ENCODE measurements around the gene MYCL. TPM values are rescaled to one million over a fixed set of nuclear protein-coding genes. Genes with fewer than 3 reads are reported as not detected.

Gene MYCL
- total RNA-seq, 2 donors from 2014 or later = 0.42 to 3.9 TPM

- H3K4me1 ChIP-seq (ENCODE audit: control insufficient read depth in 1 of 2, low read depth in 2 of 2) = no peaks in the 10 kb centered on the region
- H3K9me3 ChIP-seq = no peaks in the 10 kb centered on the region
- H3K27me3 ChIP-seq (replicated peaks; ENCODE audit: insufficient read depth) = no peaks in the 10 kb centered on the region
- TF ChIP-seq, protein P1, sequence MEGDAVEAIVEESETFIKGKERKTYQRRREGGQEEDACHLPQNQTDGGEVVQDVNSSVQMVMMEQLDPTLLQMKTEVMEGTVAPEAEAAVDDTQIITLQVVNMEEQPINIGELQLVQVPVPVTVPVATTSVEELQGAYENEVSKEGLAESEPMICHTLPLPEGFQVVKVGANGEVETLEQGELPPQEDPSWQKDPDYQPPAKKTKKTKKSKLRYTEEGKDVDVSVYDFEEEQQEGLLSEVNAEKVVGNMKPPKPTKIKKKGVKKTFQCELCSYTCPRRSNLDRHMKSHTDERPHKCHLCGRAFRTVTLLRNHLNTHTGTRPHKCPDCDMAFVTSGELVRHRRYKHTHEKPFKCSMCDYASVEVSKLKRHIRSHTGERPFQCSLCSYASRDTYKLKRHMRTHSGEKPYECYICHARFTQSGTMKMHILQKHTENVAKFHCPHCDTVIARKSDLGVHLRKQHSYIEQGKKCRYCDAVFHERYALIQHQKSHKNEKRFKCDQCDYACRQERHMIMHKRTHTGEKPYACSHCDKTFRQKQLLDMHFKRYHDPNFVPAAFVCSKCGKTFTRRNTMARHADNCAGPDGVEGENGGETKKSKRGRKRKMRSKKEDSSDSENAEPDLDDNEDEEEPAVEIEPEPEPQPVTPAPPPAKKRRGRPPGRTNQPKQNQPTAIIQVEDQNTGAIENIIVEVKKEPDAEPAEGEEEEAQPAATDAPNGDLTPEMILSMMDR (IDR thresholded peaks at IDR 0.05) = no peak
- H3K4me3 ChIP-seq = no peak overlapping the region
- DNase-seq (ENCODE audit: low spot score) (no peak), ATAC-seq (ENCODE audit: insufficient number of reproducible peaks, low FRiP score, low read depth) (no peak)
- H3K36me3 ChIP-seq = no peaks in the 10 kb centered on the region
- H3K27ac ChIP-seq = no peak overlapping the region
Measured at GRCh38 chr1:39865762-39866161, 36.0 kb downstream of the MYCL start.

DNA sequence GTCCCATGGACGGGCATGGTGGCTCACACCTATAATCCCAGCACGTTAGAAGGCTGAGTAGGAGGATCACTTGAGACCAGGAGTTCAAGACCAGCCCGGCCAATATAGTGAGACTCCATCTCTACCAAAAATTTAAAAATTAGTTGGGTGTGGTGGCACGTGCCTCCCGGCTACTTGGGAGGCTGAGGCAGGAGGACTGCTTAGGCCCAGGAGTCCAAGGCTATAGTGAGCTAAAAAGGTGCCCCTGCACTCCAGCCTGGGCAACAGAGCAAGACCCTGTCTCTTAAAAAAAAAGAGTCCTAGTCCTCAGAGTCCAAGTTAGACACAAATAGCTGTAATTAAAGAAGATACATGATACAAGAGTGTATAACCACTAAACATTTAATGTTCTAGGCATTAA, 38.5 kb downstream of the MYCL start:
- Histone ChIP-seq H3K36me3 (no peaks in the 10 kb centered on the region), H3K4me3 (no peak overlapping the region), H3K4me1 (ENCODE audit: control insufficient read depth in 1 of 2, low read depth in 2 of 2) (no peaks in the 10 kb centered on the region), H3K27me3 (replicated peaks; ENCODE audit: insufficient read depth) (no peaks in the 10 kb centered on the region), H3K27ac (no peak overlapping the region), H3K9me3 (no peaks in the 10 kb centered on the region)
- no peak for DNase-seq (ENCODE audit: low spot score)
- TF ChIP-seq, protein P1 (IDR thresholded peaks at IDR 0.05) = no peak
- ATAC-seq (ENCODE audit: insufficient number of reproducible peaks, low FRiP score, low read depth) = no peak

- Histone ChIP-seq H3K36me3 (no peaks in the 10 kb centered on the region), H3K27ac (no peak overlapping the region), H3K4me3 (no peak overlapping the region), H3K9me3 (no peaks in the 10 kb centered on the region), H3K4me1 (ENCODE audit: control insufficient read depth in 1 of 2, low read depth in 2 of 2) (no peaks in the 10 kb centered on the region), H3K27me3 (replicated peaks; ENCODE audit: insufficient read depth) (no peaks in the 10 kb centered on the region)
- DNase-seq (ENCODE audit: low spot score) (no peak), ATAC-seq (ENCODE audit: insufficient number of reproducible peaks, low FRiP score, low read depth) (no peak)
- TF ChIP-seq, protein P1 (IDR thresholded peaks at IDR 0.05) = no peak
Measured at GRCh38 chr1:39861003-39861402, 40.7 kb downstream of the MYCL start.

- TF ChIP-seq, protein P1 (IDR thresholded peaks at IDR 0.05) = no peak
- Histone ChIP-seq H3K4me3 (no peak overlapping the region), H3K4me1 (ENCODE audit: control insufficient read depth in 1 of 2, low read depth in 2 of 2) (no peaks in the 10 kb centered on the region), H3K36me3 (no peaks in the 10 kb centered on the region), H3K27me3 (replicated peaks; ENCODE audit: insufficient read depth) (no peaks in the 10 kb centered on the region), H3K9me3 (no peaks in the 10 kb centered on the region), H3K27ac (no peak overlapping the region)
- ATAC-seq (ENCODE audit: insufficient number of reproducible peaks, low FRiP score, low read depth) (no peak), DNase-seq (ENCODE audit: low spot score) (no peak)
Measured at GRCh38 chr1:39859859-39860812, 41.6 kb downstream of the MYCL start.

GRCh38 chr1:39858315-39858714, 43.4 kb downstream of the MYCL start:
- TF ChIP-seq, protein P1 (IDR thresholded peaks at IDR 0.05) = no peak
- Histone ChIP-seq H3K4me1 (ENCODE audit: control insufficient read depth in 1 of 2, low read depth in 2 of 2) (no peaks in the 10 kb centered on the region), H3K36me3 (no peaks in the 10 kb centered on the region), H3K27me3 (replicated peaks; ENCODE audit: insufficient read depth) (no peaks in the 10 kb centered on the region), H3K9me3 (no peaks in the 10 kb centered on the region), H3K27ac (no peak overlapping the region), H3K4me3 (no peak overlapping the region)
- no peak for DNase-seq (ENCODE audit: low spot score)
- no peak for ATAC-seq (ENCODE audit: insufficient number of reproducible peaks, low FRiP score, low read depth)

Measured in thoracic aorta (tissue), 2 donors.